ENCODE measurements around the gene KCNQ1. TPM values are rescaled to one million over a fixed set of nuclear protein-coding genes. Genes with fewer than 3 reads are reported as not detected.

KCNQ1 gene
- total RNA-seq, 4 donors from 2014 or later, result 2.6 to 12.7 (median 4.9) TPM

- TF ChIP-seq POLR2A (IDR thresholded peaks at IDR 0.05) (no peak), POLR2AphosphoS5 (IDR thresholded peaks at IDR 0.05) (no peak), CTCF (IDR thresholded peaks at IDR 0.05) (no peak), EP300 (IDR thresholded peaks at IDR 0.05) (no peak)
- Histone ChIP-seq H3K36me3 (no peaks in the 10 kb centered on the region), H3K4me3 (no peak overlapping the region), H3K4me1 (peaks cover 0 to 17% (median 6%) of the 10 kb centered on the region in 3 donors), H3K9me3 (no peaks in the 10 kb centered on the region), H3K27ac (no peak overlapping the region), H3K27me3 (no peaks in the 10 kb centered on the region)
- 94% methylated on average over 9 of the region's 32 CpGs; no CpG with 5 or more reads in 1 of the 2 donors for WGBS, 2 donors (ENCODE audit: low coverage in 1 of 2)
- no peak for ATAC-seq
These were observed 351.8 kb downstream of the KCNQ1 start for GRCh38 chr11:2796508-2797113.

GRCh38 chr11:2797121-2797711 is 352.4 kb downstream of the KCNQ1 start:
- Histone ChIP-seq H3K36me3 (no peaks in the 10 kb centered on the region), H3K27ac (no peak overlapping the region), H3K9me3 (no peaks in the 10 kb centered on the region), H3K27me3 (no peaks in the 10 kb centered on the region), H3K4me3 (no peak overlapping the region), H3K4me1 (peaks cover 0 to 11% (median under 1%) of the 10 kb centered on the region in 3 donors)
- WGBS, 2 donors (ENCODE audit: low coverage in 1 of 2), result 89 to 92% methylated on average over 2 to 10 of the region's 25 CpGs
- ATAC-seq, result no peak
- TF ChIP-seq POLR2AphosphoS5 (IDR thresholded peaks at IDR 0.05), result no peak
- TF ChIP-seq POLR2A (IDR thresholded peaks at IDR 0.05), result no peak

GRCh38 chr11:2797741-2798361 is 353.0 kb downstream of the KCNQ1 start:
- H3K36me3 ChIP-seq, result no peaks in the 10 kb centered on the region
- no peak for TF ChIP-seq CTCF (IDR thresholded peaks at IDR 0.05)
- TF ChIP-seq POLR2A (IDR thresholded peaks at IDR 0.05), result no peak
- TF ChIP-seq POLR2AphosphoS5 (IDR thresholded peaks at IDR 0.05), result no peak
- TF ChIP-seq EP300 (IDR thresholded peaks at IDR 0.05), result no peak
- WGBS, 2 donors (ENCODE audit: low coverage in 1 of 2), result 40% methylated on average over 1 of the region's 9 CpGs; no CpG with 5 or more reads in 1 of the 2 donors
- H3K4me3 ChIP-seq, result no peak overlapping the region
- no peaks in the 10 kb centered on the region for H3K27me3 ChIP-seq
- no peak overlapping the region for H3K27ac ChIP-seq
- H3K9me3 ChIP-seq, result no peaks in the 10 kb centered on the region
- peaks cover 0 to 6% (median 0%) of the 10 kb centered on the region in 3 donors for H3K4me1 ChIP-seq
- ATAC-seq, result no peak

- 87 to 88% methylated on average over 10 to 11 of the region's 17 CpGs for WGBS, 2 donors (ENCODE audit: low coverage in 1 of 2)
- H3K9me3 ChIP-seq, result no peaks in the 10 kb centered on the region
- H3K36me3 ChIP-seq, result no peaks in the 10 kb centered on the region
- no peak for ATAC-seq
- no peak overlapping the region for H3K27ac ChIP-seq
- no peak overlapping the region for H3K4me3 ChIP-seq
- no peaks in the 10 kb centered on the region for H3K27me3 ChIP-seq
- H3K4me1 ChIP-seq, result peaks cover 0 to 6% (median 0%) of the 10 kb centered on the region in 3 donors
- TF ChIP-seq CTCF (IDR thresholded peaks at IDR 0.05), result no peak
These were observed 354.3 kb downstream of the KCNQ1 start for GRCh38 chr11:2798951-2799761.

Measured in gastroesophageal sphincter (tissue), 4 donors.